Spleen (tissue), 11 donors: Measurements from ENCODE around the gene PACS2. TPM values are rescaled to one million over a fixed set of nuclear protein-coding genes. Genes with fewer than 3 reads are reported as not detected.

Source experiments
- DNase-seq: peaks from one replicate; pipeline ENCODE4 v3.0.0-alpha.2; 2020
- H3K27ac ChIP-seq, 8 donors: fragments of 200-600 bp; sonication (generic) in 7 of 8; 1 replicate in 4 of 8; 2 replicates in 4 of 8; pipeline versions ENCODE4 v1.5.0 to v1.8.0; 2016 to 2021; ENCODE audit warnings: inconsistent platforms in 4 of 8, mild to moderate bottlenecking in 4 of 8, moderate library complexity in 1 of 8
- H3K27me3 ChIP-seq, 7 donors: fragments of 200-600 bp; sonication (generic) in 6 of 7; replicated peaks in 1 of 7; 1 replicate in 4 of 7; 2 replicates in 3 of 7; pipeline versions ENCODE4 v1.5.0 to v1.8.0; 2016 to 2021; ENCODE audit warnings: inconsistent platforms in 3 of 7, mild to moderate bottlenecking in 1 of 7
- H3K36me3 ChIP-seq, 6 donors: fragments of 200-600 bp; sonication (generic) in 5 of 6; 1 replicate in 4 of 6; 2 replicates in 2 of 6; pipeline versions ENCODE4 v1.5.0 to v1.8.0; 2016 to 2021; ENCODE audit warnings: inconsistent platforms in 2 of 6
- H3K4me1 ChIP-seq, 6 donors: fragments of 200-600 bp; sonication (generic) in 5 of 6; 1 replicate in 3 of 6; 2 replicates in 3 of 6; pipeline versions ENCODE4 v1.5.0 to v1.8.0; 2016 to 2021; ENCODE audit warnings: inconsistent platforms in 3 of 6
- H3K4me3 ChIP-seq, 8 donors: fragments of 200-600 bp; sonication (generic) in 7 of 8; 1 replicate in 4 of 8; 2 replicates in 4 of 8; pipeline versions ENCODE4 v1.5.0 to v1.8.0; 2016 to 2021; ENCODE audit warnings: inconsistent platforms in 4 of 8, mild to moderate bottlenecking in 4 of 8, moderate library complexity in 2 of 8
- H3K9me3 ChIP-seq, 8 donors: fragments of 200-600 bp; sonication (generic) in 7 of 8; 1 replicate in 4 of 8; 2 replicates in 4 of 8; pipeline versions ENCODE4 v1.5.0 to v1.8.0; 2016 to 2021; ENCODE audit warnings: inconsistent platforms in 4 of 8
- POLR2A ChIP-seq, 3 donors: fragments of 450-650 bp; IDR thresholded peaks; one replicate each; pipeline ENCODE4 v1.5.1; 2017; ENCODE audit warnings: antibody characterized with exemption in 3 of 3, mild to moderate bottlenecking in 1 of 3
- POLR2AphosphoS5 ChIP-seq, 3 donors: sonication (generic); formaldehyde crosslinking; IDR thresholded peaks; one replicate each; pipeline ENCODE4 v1.5.1; 2017; ENCODE audit warnings: antibody characterized with exemption in 3 of 3
- WGBS, 5 donors: extraction: QIAGEN DNeasy Blood & Tissue Kit in 3 of 5; methylation state at CpG; one replicate each; pipeline versions ENCODE4 v1.1.5 to v1.1.7; 2013 to 2018; 5-methylcytosine and 5-hydroxymethylcytosine counted together
- intact Hi-C: fragments of 100-400 bp; cut with DNase I; formaldehyde crosslinking; loops from one replicate; pipeline ENCODE4 v1.15.0; 2023; ENCODE audit warnings: low total_unique reads
- polyA plus RNA-seq, 3 donors: library from polyadenylated mRNA; stranded (reverse); fragments of 200-250 nt; gene quantifications; one replicate each; pipeline ENCODE4 v1.2.1, GENCODE V29; 2013
- total RNA-seq, 7 donors: library from RNA; depleted of rRNA in 3 of 7; stranded (reverse); fragments of >200 nt in 3 of 7; fragmentation: NEBNext Ultra II Directional in 4 of 7; extraction: Animal tissue kit (Norgen Biotek cat#: 25700) in 4 of 7; gene quantifications; one replicate each; pipeline versions ENCODE4 v1.1.0 to v1.2.1, GENCODE V29; 2016 to 2021
- TF ChIP-seq, protein P1 (sequence below), 11 experiments: fragments of 200-600 bp in 7 of 11; fragments of 450-650 bp in 4 of 11; sonication (generic) in 4 of 11; IDR thresholded peaks in 8 of 11; conservative IDR thresholded peaks in 3 of 11; 1 replicate in 7 of 11; 2 replicates in 4 of 11; pipeline versions ENCODE4 v1.4.0 to v1.8.0; 2016 to 2021; ENCODE audit warnings: antibody characterized with exemption in 11 of 11, inconsistent platforms in 4 of 11, mild to moderate bottlenecking in 1 of 11
- donor health status: healthy with polysubstance abuse.
- donor health status: DM: no; HTN: no; CAD: no; lungs with moderate emphysema.
- donor health status: DM: no; HTN: no; CAD: no.
- donor health status: Bipolar disorder and iron deficiency.
- donor health status: healthy.
- donor health status: DM: no; HTN: no; CAD: no.
- donor health status: DM: yes; HTN: yes; CAD: no.

The PACS2 gene
- total and polyA plus RNA-seq, 10 donors, result 32.2 to 148 (median 98.7) TPM

- Histone ChIP-seq H3K27ac (no peak overlapping the region), H3K4me1 (peaks cover 0 to 11% (median 0%) of the 10 kb centered on the region in 6 donors), H3K9me3 (no peaks in the 10 kb centered on the region), H3K36me3 (peaks cover 0 to 79% (median 15%) of the 10 kb centered on the region in 6 donors), H3K4me3 (no peak overlapping the region), H3K27me3 (no peaks in the 10 kb centered on the region)
- no peak for DNase-seq
- TF ChIP-seq POLR2AphosphoS5 (IDR thresholded peaks at IDR 0.05) (no peak), POLR2A (IDR thresholded peaks at IDR 0.05) (no peak)
- TF ChIP-seq, protein P1, sequence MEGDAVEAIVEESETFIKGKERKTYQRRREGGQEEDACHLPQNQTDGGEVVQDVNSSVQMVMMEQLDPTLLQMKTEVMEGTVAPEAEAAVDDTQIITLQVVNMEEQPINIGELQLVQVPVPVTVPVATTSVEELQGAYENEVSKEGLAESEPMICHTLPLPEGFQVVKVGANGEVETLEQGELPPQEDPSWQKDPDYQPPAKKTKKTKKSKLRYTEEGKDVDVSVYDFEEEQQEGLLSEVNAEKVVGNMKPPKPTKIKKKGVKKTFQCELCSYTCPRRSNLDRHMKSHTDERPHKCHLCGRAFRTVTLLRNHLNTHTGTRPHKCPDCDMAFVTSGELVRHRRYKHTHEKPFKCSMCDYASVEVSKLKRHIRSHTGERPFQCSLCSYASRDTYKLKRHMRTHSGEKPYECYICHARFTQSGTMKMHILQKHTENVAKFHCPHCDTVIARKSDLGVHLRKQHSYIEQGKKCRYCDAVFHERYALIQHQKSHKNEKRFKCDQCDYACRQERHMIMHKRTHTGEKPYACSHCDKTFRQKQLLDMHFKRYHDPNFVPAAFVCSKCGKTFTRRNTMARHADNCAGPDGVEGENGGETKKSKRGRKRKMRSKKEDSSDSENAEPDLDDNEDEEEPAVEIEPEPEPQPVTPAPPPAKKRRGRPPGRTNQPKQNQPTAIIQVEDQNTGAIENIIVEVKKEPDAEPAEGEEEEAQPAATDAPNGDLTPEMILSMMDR (IDR thresholded peaks at IDR 0.05 in 8 of 11, conservative IDR thresholded peaks at IDR 0.05 in 3 of 11), result no peak
- intact Hi-C loops, result no loop called here
- WGBS, 5 donors, result 84 to 88% (median 87%) methylated on average over 11 to 12 of the region's 12 CpGs
Observed at GRCh38 chr14:105442834-105443233, 128.3 kb downstream of the PACS2 start.

GRCh38 chr14:105444859-105445258 lies 130.3 kb downstream of the PACS2 start:
- DNase-seq, result no peak
- Histone ChIP-seq H3K4me1 (peaks cover 4 to 19% (median 12%) of the 10 kb centered on the region in 6 donors), H3K9me3 (no peaks in the 10 kb centered on the region), H3K27me3 (no peaks in the 10 kb centered on the region), H3K27ac (no peak overlapping the region), H3K4me3 (no peak overlapping the region), H3K36me3 (peaks cover 0 to 67% (median 11%) of the 10 kb centered on the region in 6 donors)
- 87 to 96% (median 91%) methylated on average over 11 to 17 of the region's 17 CpGs for WGBS, 5 donors
- TF ChIP-seq POLR2A (IDR thresholded peaks at IDR 0.05) (no peak), POLR2AphosphoS5 (IDR thresholded peaks at IDR 0.05) (no peak)
- TF ChIP-seq, protein P1 (IDR thresholded peaks at IDR 0.05 in 8 of 11, conservative IDR thresholded peaks at IDR 0.05 in 3 of 11), result no peak
- intact Hi-C loops, result no loop called here

DNA sequence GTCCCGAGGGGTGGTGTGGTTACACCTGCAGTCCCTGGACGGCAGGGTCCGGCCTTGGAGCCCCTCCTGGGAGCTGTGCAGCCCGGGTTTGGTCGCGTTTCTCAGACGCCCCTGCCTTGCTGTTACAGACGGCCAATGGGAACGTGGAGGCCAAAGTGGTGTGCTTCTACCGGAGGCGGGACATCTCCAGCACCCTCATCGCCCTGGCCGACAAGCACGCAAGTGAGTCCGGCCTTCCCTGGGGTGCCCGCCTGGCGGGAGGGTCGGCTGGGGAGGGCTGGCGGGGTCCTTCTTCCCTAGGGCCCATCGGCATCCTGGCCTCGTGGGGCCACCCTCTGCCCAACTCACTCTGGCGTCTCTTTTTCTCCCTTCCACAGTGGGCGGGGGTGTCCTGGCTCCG lies 130.7 kb downstream of the PACS2 start:
- Histone ChIP-seq H3K9me3 (no peaks in the 10 kb centered on the region), H3K27ac (no peak overlapping the region), H3K27me3 (no peaks in the 10 kb centered on the region), H3K4me1 (peaks cover 4 to 19% (median 12%) of the 10 kb centered on the region in 6 donors), H3K4me3 (no peak overlapping the region), H3K36me3 (peaks cover 0 to 67% (median 15%) of the 10 kb centered on the region in 6 donors)
- no peak for TF ChIP-seq POLR2AphosphoS5 (IDR thresholded peaks at IDR 0.05)
- TF ChIP-seq POLR2A (IDR thresholded peaks at IDR 0.05), result no peak
- TF ChIP-seq, protein P1 (IDR thresholded peaks at IDR 0.05 in 8 of 11, conservative IDR thresholded peaks at IDR 0.05 in 3 of 11), result no peak
- DNase-seq, result no peak
- intact Hi-C loops, result no loop called here
- WGBS, 5 donors, result 85 to 92% (median 90%) methylated on average over 13 to 24 of the region's 24 CpGs

- intact Hi-C loops, result no loop called here
- Histone ChIP-seq H3K9me3 (no peaks in the 10 kb centered on the region), H3K27me3 (no peaks in the 10 kb centered on the region), H3K27ac (no peak overlapping the region), H3K4me3 (no peak overlapping the region), H3K36me3 (peaks cover 0 to 67% (median 19%) of the 10 kb centered on the region in 6 donors), H3K4me1 (peaks cover 4 to 19% (median 12%) of the 10 kb centered on the region in 6 donors)
- no peak for DNase-seq
- WGBS, 5 donors, result 82 to 87% (median 86%) methylated on average over 16 to 26 of the region's 26 CpGs
- TF ChIP-seq, protein P1 (IDR thresholded peaks at IDR 0.05 in 8 of 11, conservative IDR thresholded peaks at IDR 0.05 in 3 of 11), result no peak
Observed at GRCh38 chr14:105445901-105446845, 131.6 kb downstream of the PACS2 start.
